Measurements from ENCODE around the gene OR7C1.
"Not testable (repeated sequence)": the region's sequence is repeated elsewhere in the genome, so short reads cannot be mapped to it uniquely, and the experiment has no call there.

The OR7C1 gene

GRCh38 chr19:14835011-14835410, at the start of gene OR7C1, which contains the start of gene OR7A5:
Gene OR7C1, minus strand, starts transcription at chr19:14835185. Its CDS starts 35,049 bp downstream, at chr19:14800136.
Gene OR7A5, minus strand, starts transcription at chr19:14835185. Its CDS starts 6,944 bp downstream, at chr19:14828241.
- DNase-seq: no peak

- no peak for DNase-seq
Observed at GRCh38 chr19:14871619-14872230, 36.7 kb upstream of the OR7C1 start.

GRCh38 chr19:14868497-14868896, 33.5 kb upstream of the OR7C1 start:
- DNase-seq: no peak

DNA sequence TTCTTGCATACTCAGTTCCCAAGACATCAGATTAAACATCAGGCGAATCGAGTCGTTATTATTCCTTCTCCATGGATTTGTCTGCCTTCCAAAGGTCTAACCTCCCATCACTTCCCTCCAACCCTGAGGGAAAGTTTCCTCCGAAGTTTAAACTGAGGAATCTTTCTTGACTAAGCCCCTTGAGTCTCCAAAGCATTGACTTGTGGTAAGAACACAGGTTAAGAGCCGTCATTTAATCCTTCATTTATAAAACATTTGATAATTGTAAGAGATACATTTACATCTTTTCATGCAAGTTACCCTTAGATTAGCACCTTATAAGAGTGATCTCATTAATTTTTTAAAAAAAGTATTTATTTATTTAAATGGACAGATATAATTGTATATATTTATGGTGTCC, 13.8 kb upstream of the OR7C1 start, which contains the start of gene OR7A10:
Gene OR7A10 (minus strand): TSS at position 101 of the 400 bp plus-strand sequence. CDS start 7,045 bp downstream, outside the sequence.
- no peak for DNase-seq

- DNase-seq: no peak
Observed at GRCh38 chr19:14843578-14843977, 8.6 kb upstream of the OR7C1 start.

- no peak for DNase-seq
Observed at GRCh38 chr19:14843169-14843568, 8.2 kb upstream of the OR7C1 start.

DNA sequence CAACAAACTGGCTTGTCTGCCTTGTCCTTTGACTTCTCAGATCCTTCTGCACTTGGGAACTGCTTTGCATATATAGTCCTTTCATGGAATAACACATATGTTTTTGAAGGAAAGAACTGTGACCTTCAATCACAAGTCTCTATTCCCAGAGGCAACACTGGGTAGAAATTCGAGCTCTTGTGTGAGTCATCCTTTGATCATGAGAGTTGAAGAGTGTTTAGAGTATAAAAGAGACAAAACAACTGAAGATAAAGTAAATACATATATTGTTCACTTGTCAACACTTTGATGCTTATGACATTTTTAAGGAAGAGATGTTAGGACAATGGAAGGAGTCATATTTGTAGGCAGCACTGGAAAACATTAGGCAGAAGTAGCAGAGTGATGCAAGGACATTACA, 5.2 kb upstream of the OR7C1 start:
- DNase-seq: no peak

DNA sequence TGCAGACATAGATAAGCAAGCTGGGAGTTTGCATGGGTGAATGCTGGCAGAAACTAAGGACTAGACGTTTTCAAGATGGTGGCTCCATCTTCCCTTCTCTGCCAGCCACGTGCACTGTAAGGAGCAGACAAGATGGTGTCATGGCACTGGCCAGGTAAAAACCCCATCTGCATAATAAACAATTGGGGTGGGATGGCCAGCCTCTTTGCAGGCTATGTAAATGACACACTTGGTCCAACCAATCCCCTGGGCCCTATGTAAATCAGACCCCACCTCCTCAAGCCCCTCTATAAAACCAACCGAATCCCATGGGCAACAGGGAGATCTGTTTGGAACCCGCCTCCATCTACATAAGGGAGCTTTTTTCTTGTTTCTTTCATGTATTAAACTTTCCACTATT, 2.4 kb upstream of the OR7C1 start:
- no peak for DNase-seq

DNA sequence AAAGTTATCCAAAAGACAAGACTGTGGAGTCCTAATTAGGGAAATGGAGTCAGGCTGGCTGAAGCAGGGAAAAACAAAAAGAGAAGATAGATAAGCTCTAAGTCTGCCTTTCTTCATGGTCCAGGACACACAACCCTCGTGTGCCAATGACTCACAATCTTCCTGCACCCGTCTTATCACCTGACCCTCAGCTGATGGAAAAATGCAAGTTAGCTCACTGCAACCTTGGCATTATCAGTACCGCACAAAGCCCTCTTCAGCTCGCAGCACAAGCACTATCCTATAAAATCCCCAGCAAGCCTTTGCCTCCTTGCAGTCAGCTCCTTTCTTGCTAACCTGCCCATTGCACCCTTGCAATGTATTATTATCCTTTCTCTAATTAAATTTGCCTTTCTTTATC, 4.3 kb downstream of the OR7C1 start:
- no peak for DNase-seq

DNA sequence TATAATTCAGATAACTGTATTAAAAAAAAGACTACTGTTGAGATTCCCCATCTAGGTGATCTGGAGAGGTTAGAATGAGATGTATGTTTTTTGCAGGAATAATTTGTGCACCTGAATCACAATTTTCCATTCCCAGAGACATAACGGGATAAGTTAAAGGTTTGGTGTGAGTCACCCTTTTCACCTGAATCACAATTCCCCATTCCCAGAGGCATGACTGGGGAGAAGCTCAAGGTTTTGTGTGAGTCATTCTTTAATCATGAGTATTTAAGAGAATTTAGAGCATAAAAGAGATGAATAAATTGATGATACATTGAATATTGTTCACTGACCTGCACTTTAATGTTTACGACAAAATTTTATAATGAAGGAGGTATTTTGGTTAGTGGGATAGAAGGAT, 9.0 kb downstream of the OR7C1 start:
- DNase-seq: no peak

- DNase-seq: no peak
Observed at GRCh38 chr19:14821937-14822336, 13.0 kb downstream of the OR7C1 start.

DNA sequence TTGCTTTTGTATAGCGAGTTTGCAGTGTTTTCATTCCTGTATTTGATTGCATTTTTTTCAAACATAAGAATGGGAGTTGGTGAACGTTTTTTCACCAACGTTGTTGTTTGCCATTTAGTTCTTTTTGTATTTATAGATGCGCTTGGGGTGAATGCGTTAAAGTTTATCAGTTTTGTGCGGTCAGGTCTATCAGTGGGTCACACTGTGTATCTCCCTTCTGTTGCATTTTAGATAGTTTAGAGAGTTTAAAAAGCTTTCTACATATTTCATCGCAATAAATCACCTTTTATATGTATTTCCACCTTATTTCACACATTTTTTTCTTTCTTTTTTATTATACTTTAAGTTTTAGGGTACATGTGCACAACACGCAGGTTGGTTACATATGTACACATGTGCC, 16.4 kb downstream of the OR7C1 start:
- DNase-seq: no peak

GRCh38 chr19:14817052-14817451, 17.9 kb downstream of the OR7C1 start:
- no peak for DNase-seq

DNA sequence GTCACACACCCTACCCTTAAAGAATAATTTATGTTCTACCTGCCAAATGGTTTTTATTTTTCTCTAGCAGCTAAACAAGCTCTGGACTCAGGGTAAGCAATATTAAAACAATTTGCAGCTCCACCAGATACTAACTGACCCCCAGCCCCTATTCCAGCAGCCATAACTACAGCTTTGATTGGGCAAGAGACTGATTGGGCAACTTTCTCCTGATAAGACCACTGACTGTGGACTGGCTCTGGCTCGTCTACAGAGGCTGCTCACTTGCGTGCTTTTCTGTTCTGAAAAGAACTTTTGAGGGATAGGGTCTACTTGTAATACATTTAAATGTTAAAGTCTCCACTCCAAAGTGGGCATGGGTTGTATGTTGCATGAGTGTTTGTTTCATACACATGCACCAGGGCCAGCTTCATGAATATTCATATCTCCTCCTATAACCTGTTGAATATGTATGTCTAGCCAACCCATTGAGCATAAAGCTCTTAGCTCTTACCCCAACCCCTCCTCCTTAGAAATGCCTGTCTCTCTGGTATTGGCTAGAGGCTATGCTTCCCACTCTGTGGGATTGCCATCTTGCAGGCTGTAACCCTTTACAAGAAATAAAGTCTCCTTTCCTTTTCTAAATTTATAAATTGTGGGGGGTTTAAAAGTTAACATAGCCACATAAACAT, 19.9 kb downstream of the OR7C1 start:
- DNase-seq: no peak

DNA sequence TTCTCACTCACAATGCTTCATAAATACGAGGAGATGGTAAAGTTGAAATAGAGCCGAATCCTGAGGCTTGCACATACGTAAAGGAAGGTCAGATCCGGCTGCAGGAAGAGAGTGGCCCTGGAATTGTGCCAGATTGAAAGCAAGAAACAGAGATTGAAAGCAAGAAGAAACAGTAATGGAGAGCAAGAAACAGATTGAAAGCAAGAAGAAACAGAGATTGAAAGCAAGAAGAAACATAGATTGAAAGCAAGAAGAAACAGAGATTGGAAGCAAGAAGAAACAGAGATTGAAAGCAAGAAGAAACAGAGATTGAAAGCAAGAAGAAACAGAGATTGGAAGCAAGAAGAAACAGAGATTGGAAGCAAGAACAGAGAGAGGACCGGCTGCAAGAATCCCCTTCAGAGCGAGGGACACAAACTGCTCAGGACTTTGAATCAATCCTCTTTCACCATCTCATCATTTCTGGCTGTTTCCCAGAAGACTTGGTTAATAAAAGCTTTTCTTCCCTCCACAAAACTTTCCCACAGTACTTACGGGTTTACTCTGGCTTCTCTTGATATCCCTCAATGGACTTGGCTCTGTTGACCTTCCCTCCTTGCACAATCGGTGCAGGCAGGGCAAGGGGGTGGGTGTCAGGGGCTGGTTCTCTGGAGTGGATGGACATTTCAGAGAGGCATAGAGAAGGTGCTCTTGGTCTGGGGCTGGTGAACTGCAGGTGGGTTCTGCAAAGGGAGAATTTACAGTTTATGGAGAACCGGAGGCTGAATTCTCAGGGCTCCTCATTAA, 25.5 kb downstream of the OR7C1 start:
- no peak for DNase-seq

GRCh38 chr19:14804765-14805164, 30.2 kb downstream of the OR7C1 start:
- DNase-seq: no peak

GRCh38 chr19:14798760-14799159, 36.2 kb downstream of the OR7C1 start:
- DNase-seq: no peak

DNA sequence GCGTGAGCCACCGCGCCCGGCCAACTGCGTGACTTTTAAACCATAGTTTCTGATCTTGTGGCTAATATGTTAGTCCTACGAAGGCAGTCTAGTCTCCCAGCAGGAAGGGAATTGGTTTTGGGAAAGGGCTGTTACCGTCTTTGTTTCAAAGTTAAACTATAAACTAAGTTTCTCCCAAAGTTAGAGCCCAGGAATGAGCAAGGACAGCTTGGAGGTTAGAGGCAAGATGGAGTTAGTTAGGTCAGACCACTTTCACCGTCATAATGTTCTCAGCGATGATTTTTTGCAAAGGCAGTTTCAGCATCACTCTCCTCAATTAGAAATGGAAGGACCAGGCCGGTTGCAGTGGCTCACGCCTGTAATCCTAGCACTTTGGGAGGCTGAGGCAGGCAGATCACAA, 39.0 kb downstream of the OR7C1 start:
- no peak for DNase-seq

- DNase-seq: no peak
Observed at GRCh38 chr19:14795078-14795721, 39.8 kb downstream of the OR7C1 start.

DNA sequence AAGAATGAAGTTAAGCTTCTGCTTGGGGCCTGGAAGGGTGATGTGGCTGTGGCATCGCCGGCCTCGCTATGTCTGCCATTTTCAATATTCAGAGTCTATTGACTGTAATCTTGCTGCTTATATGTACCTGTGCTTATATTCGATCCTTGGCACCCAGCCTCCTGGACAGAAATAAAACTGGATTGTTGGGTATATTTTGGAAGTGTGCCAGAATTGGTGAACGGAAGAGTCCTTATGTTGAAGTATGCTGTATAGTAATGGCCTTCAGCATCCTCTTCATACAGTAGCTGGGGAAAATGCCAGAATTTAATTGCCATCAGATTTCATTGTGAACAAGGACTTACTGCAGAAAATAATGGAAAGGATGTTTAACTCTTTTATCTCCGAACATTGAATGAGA, 42.7 kb downstream of the OR7C1 start:
- DNase-seq: not testable (repeated sequence)

GRCh38 chr19:14786421-14786851, 48.5 kb downstream of the OR7C1 start:
- no peak for DNase-seq

- not testable (repeated sequence) for DNase-seq
Observed at GRCh38 chr19:14785102-14785793, 49.7 kb downstream of the OR7C1 start.

- not testable (repeated sequence) for DNase-seq
Observed at GRCh38 chr19:14784730-14785101, 50.3 kb downstream of the OR7C1 start.
